Measurements from ENCODE around the gene VDAC1.
A peak's percentile ranks its signal among the peaks of the same experiment; 100 is the strongest.
"Not testable (repeated sequence)": the region's sequence is repeated elsewhere in the genome, so short reads cannot be mapped to it uniquely, and the experiment has no call there.

Gene VDAC1

GRCh38 chr5:133994297-133994989, 10.3 kb downstream of the VDAC1 start:
- no peak for DNase-seq

GRCh38 chr5:133993185-133993936, 11.4 kb downstream of the VDAC1 start:
- DNase-seq = no peak

GRCh38 chr5:133992429-133993155, 12.2 kb downstream of the VDAC1 start:
- DNase-seq = no peak

- no peak for DNase-seq
These were observed 13.4 kb downstream of the VDAC1 start for GRCh38 chr5:133991171-133991910.

- no peak for DNase-seq
These were observed 14.4 kb downstream of the VDAC1 start for GRCh38 chr5:133990396-133990795.

GRCh38 chr5:133985540-133986180, 19.1 kb downstream of the VDAC1 start:
- DNase-seq = no peak

GRCh38 chr5:133983674-133984073, 21.1 kb downstream of the VDAC1 start:
- no peak for DNase-seq

- no peak for DNase-seq
These were observed 23.1 kb downstream of the VDAC1 start for GRCh38 chr5:133981714-133982113.

GRCh38 chr5:133980652-133981051, 24.1 kb downstream of the VDAC1 start:
- no peak for DNase-seq

GRCh38 chr5:133978943-133979342, 25.8 kb downstream of the VDAC1 start:
- DNase-seq = no peak

- DNase-seq = no peak
These were observed 26.9 kb downstream of the VDAC1 start for GRCh38 chr5:133977858-133978257.

- no peak for DNase-seq
These were observed 27.5 kb downstream of the VDAC1 start for GRCh38 chr5:133977161-133977787.

- DNase-seq = not testable (repeated sequence)
These were observed 29.2 kb downstream of the VDAC1 start for GRCh38 chr5:133975546-133975945.

- no peak for DNase-seq
These were observed 30.6 kb downstream of the VDAC1 start for GRCh38 chr5:133974142-133974541.

GRCh38 chr5:133970325-133970909, 34.4 kb downstream of the VDAC1 start:
- DNase-seq = no peak

GRCh38 chr5:133969654-133970324, 35.0 kb downstream of the VDAC1 start:
- no peak for DNase-seq

- DNase-seq = peak; percentile 91
These were observed 36.4 kb downstream of the VDAC1 start, which contains the start of gene C5orf15 for GRCh38 chr5:133968204-133968980. Gene C5orf15 (minus strand): TSS chr5:133968625. CDS start chr5:133968584, 41 bp downstream.

GRCh38 chr5:133967698-133968203, 37.0 kb downstream of the VDAC1 start:
- DNase-seq = no peak

GRCh38 chr5:133967124-133967523, 37.7 kb downstream of the VDAC1 start:
- no peak for DNase-seq

- DNase-seq = no peak
These were observed 38.7 kb downstream of the VDAC1 start for GRCh38 chr5:133966090-133966489.

Data from stimulated activated naive CD4-positive, alpha-beta T cell treated with Interleukin-2 at 50 U/mL for 16 hours (primary cell).